HG03159 (cell line): ENCODE results near the gene B4GALT5.
"Not testable (repeated sequence)": the region's sequence is repeated elsewhere in the genome, so short reads cannot be mapped to it uniquely, and the experiment has no call there.

Source experiments
- ATAC-seq: cut with Tn5 transposase; IDR thresholded peaks from one replicate; pipeline ENCODE4 v1.9.1; 2021; ENCODE audit warnings: mild to moderate bottlenecking, moderate library complexity; ENCODE audit not compliant: unreplicated experiment

The B4GALT5 gene

GRCh38 chr20:49713753-49714712, at the start of gene B4GALT5:
TSS of gene B4GALT5 (minus strand) at chr20:49713878. CDS start at chr20:49713690, 188 bp downstream.
- peak; percentile 66 for ATAC-seq

- ATAC-seq, result no peak
Measured at GRCh38 chr20:49762940-49763766, 49.5 kb upstream of the B4GALT5 start.

- ATAC-seq, result not testable (repeated sequence)
Measured at GRCh38 chr20:49761888-49762287, 48.2 kb upstream of the B4GALT5 start.

GRCh38 chr20:49759266-49759950, 45.7 kb upstream of the B4GALT5 start:
- no peak for ATAC-seq

GRCh38 chr20:49758781-49759180, 45.1 kb upstream of the B4GALT5 start:
- no peak for ATAC-seq

GRCh38 chr20:49757597-49757996, 43.9 kb upstream of the B4GALT5 start:
- ATAC-seq, result no peak

GRCh38 chr20:49756241-49756640, 42.6 kb upstream of the B4GALT5 start:
- no peak for ATAC-seq

GRCh38 chr20:49754596-49754995, 40.9 kb upstream of the B4GALT5 start:
- no peak for ATAC-seq

- no peak for ATAC-seq
Measured at GRCh38 chr20:49753133-49753532, 39.5 kb upstream of the B4GALT5 start.

- ATAC-seq, result no peak
Measured at GRCh38 chr20:49752201-49752903, 38.7 kb upstream of the B4GALT5 start.

- ATAC-seq, result no peak
Measured at GRCh38 chr20:49751397-49751736, 37.7 kb upstream of the B4GALT5 start.

GRCh38 chr20:49750611-49751396, 37.1 kb upstream of the B4GALT5 start:
- peak; percentile 80 for ATAC-seq

GRCh38 chr20:49749625-49750024, 35.9 kb upstream of the B4GALT5 start:
- ATAC-seq, result no peak

- ATAC-seq, result no peak
Measured at GRCh38 chr20:49748525-49748838, 34.8 kb upstream of the B4GALT5 start.

- ATAC-seq, result no peak
Measured at GRCh38 chr20:49747707-49748524, 34.2 kb upstream of the B4GALT5 start.

GRCh38 chr20:49742948-49743347, 29.3 kb upstream of the B4GALT5 start:
- ATAC-seq, result no peak

- no peak for ATAC-seq
Measured at GRCh38 chr20:49741977-49742376, 28.3 kb upstream of the B4GALT5 start.

GRCh38 chr20:49740807-49741206, 27.1 kb upstream of the B4GALT5 start:
- ATAC-seq, result no peak

- ATAC-seq, result no peak
Measured at GRCh38 chr20:49739042-49739441, 25.4 kb upstream of the B4GALT5 start.
